Fibroblast of lung (primary cell): ENCODE measurements around the gene SEC24A. TPM values are rescaled to one million over a fixed set of nuclear protein-coding genes. Genes with fewer than 3 reads are reported as not detected.
A peak's percentile ranks its signal among the peaks of the same experiment; 100 is the strongest.

ENCODE experiments used
- DNase-seq, 2 donors: peaks; one replicate each; pipeline versions ENCODE4 v3.0.0 to v3.0.0-alpha.2; 2010; ENCODE audit warnings: low read depth in 2 of 2
- H2AFZ ChIP-seq: 2 replicates; pipeline ENCODE4 v1.5.1; 2012; ENCODE audit warnings: low read length, control low read depth, inconsistent platforms
- H3K27ac ChIP-seq: 2 replicates; pipeline ENCODE4 v1.5.1; 2011; ENCODE audit warnings: low read length, control low read depth; ENCODE audit not compliant: insufficient read depth
- H3K27me3 ChIP-seq: 2 replicates; pipeline ENCODE4 v1.5.1; 2011; ENCODE audit warnings: mild to moderate bottlenecking, low read length; ENCODE audit not compliant: control insufficient read depth, insufficient read depth
- H3K36me3 ChIP-seq: 2 replicates; pipeline ENCODE4 v1.5.1; 2011; ENCODE audit warnings: low read length; ENCODE audit not compliant: control insufficient read depth, insufficient read depth
- H3K4me1 ChIP-seq: 2 replicates; pipeline ENCODE4 v1.5.1; 2011; ENCODE audit warnings: low read length; ENCODE audit not compliant: control insufficient read depth, insufficient read depth; ENCODE audit errors: extremely low read depth
- H3K4me2 ChIP-seq: 2 replicates; pipeline ENCODE4 v1.5.1; 2011; ENCODE audit warnings: low read length, control low read depth; ENCODE audit not compliant: insufficient read depth; ENCODE audit errors: extremely low read depth
- H3K4me3 ChIP-seq, 4 experiments: fragments of 200-600 bp in 1 of 4; sonication (generic) in 1 of 4; replicated peaks in 1 of 4; 2 replicates each; pipeline ENCODE4 v1.5.1; 2011 to 2016; ENCODE audit warnings: low read length in 4 of 4, low read depth in 3 of 4, mild to moderate bottlenecking in 3 of 4, control low read depth in 2 of 4, inconsistent platforms in 1 of 4, mixed read lengths in 1 of 4; ENCODE audit not compliant: insufficient read depth in 1 of 4; ENCODE audit errors: control extremely low read depth in 1 of 4
- H3K79me2 ChIP-seq: 2 replicates; pipeline ENCODE4 v1.5.1; 2012; ENCODE audit warnings: mild to moderate bottlenecking, low read length, inconsistent platforms; ENCODE audit not compliant: control insufficient read depth, insufficient read depth
- H3K9ac ChIP-seq: 2 replicates; pipeline ENCODE4 v1.5.1; 2011; ENCODE audit warnings: mild to moderate bottlenecking, low read length, control low read depth; ENCODE audit not compliant: insufficient read depth
- H3K9me3 ChIP-seq: 2 replicates; pipeline ENCODE4 v1.5.1; 2012; ENCODE audit warnings: low read depth, low read length; ENCODE audit not compliant: control insufficient read depth, insufficient read depth
- H4K20me1 ChIP-seq: 2 replicates; pipeline ENCODE4 v1.5.1; 2011; ENCODE audit warnings: low read length; ENCODE audit not compliant: control insufficient read depth, insufficient read depth; ENCODE audit errors: extremely low read depth
- EZH2 ChIP-seq: IDR thresholded peaks from 2 replicates; pipeline ENCODE4 v1.5.1; 2012; ENCODE audit warnings: low read length, control low read depth, mild to moderate bottlenecking; ENCODE audit errors: missing control alignments
- polyA plus RNA-seq, 2 donors: library from polyadenylated mRNA; depleted of rRNA in 1 of 2; stranded (reverse) in 1 of 2; unstranded in 1 of 2; fragments of >200 nt; gene quantifications; 2 replicates each; pipeline ENCODE4 v1.2.1, GENCODE V29; 2011 to 2012; ENCODE audit warnings: missing spikeins in 1 of 2
- total RNA-seq: library from RNA; depleted of rRNA; stranded (reverse); fragments of >200 nt; gene quantifications from 2 replicates; pipeline ENCODE4 v1.2.1, GENCODE V29; 2014
- TF ChIP-seq, protein P1 (sequence below), 2 donors: IDR thresholded peaks in 1 of 2; conservative IDR thresholded peaks in 1 of 2; 1 replicate in 1 of 2; 2 replicates in 1 of 2; pipeline ENCODE4 v1.5.1; 2011 to 2012; ENCODE audit warnings: low read length in 2 of 2, control low read depth in 1 of 2, inconsistent platforms in 1 of 2, low read depth in 1 of 2, mild to moderate bottlenecking in 1 of 2

SEC24A gene
- total and polyA plus RNA-seq, 2 donors (not counting 1 experiment from before 2014, with no cell fraction given), result 20.8 to 52.6 TPM

GRCh38 chr5:134651531-134651930 lies 2.9 kb downstream of the SEC24A start:
- Histone ChIP-seq H3K36me3 (no peaks in the 10 kb centered on the region), H3K4me1 (no peaks in the 10 kb centered on the region), H3K4me3 (peak overlapping the region in 1 of 4 experiments; percentile 14), H3K27ac (no peak overlapping the region), H2AFZ (no peak overlapping the region), H4K20me1 (no peaks in the 10 kb centered on the region), H3K9me3 (no peaks in the 10 kb centered on the region), H3K27me3 (no peaks in the 10 kb centered on the region), H3K4me2 (no peak overlapping the region), H3K9ac (no peak overlapping the region), H3K79me2 (peaks cover 76% of the 10 kb centered on the region)
- TF ChIP-seq EZH2, result no peak
- TF ChIP-seq, protein P1, sequence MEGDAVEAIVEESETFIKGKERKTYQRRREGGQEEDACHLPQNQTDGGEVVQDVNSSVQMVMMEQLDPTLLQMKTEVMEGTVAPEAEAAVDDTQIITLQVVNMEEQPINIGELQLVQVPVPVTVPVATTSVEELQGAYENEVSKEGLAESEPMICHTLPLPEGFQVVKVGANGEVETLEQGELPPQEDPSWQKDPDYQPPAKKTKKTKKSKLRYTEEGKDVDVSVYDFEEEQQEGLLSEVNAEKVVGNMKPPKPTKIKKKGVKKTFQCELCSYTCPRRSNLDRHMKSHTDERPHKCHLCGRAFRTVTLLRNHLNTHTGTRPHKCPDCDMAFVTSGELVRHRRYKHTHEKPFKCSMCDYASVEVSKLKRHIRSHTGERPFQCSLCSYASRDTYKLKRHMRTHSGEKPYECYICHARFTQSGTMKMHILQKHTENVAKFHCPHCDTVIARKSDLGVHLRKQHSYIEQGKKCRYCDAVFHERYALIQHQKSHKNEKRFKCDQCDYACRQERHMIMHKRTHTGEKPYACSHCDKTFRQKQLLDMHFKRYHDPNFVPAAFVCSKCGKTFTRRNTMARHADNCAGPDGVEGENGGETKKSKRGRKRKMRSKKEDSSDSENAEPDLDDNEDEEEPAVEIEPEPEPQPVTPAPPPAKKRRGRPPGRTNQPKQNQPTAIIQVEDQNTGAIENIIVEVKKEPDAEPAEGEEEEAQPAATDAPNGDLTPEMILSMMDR (conservative IDR thresholded peaks at IDR 0.05 in 1 of 2, IDR thresholded peaks at IDR 0.05 in 1 of 2; ENCODE audit: low read depth in 1 of 2, low read length in 2 of 2), result no peak
- DNase-seq, result no peak

DNA sequence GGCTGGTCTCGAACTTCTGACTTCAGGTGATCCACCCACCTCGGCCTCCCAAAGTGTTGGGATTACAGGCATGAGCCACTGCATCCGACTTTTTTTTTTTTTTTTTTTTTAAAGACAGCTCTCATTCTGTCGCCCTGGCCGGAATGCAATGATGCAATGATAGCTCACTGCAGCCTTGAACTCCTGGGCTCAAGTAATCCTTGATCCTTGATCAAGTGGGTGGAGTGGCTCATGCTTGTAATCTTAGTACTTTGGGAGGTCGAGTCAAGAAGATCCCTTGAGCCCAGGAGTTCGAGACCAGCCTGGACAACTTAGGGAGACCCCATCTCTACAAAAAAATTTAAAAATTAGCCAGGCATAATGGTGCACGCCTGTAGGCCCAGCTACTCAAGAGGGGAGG lies 8.1 kb downstream of the SEC24A start:
- no peak overlapping the region for H3K9ac ChIP-seq
- H3K4me1 ChIP-seq, result no peaks in the 10 kb centered on the region
- H2AFZ ChIP-seq, result no peak overlapping the region
- DNase-seq, result no peak
- TF ChIP-seq, protein P1 (conservative IDR thresholded peaks at IDR 0.05 in 1 of 2, IDR thresholded peaks at IDR 0.05 in 1 of 2; ENCODE audit: low read depth in 1 of 2, low read length in 2 of 2), result no peak
- no peak for TF ChIP-seq EZH2
- H3K27ac ChIP-seq, result no peak overlapping the region
- H4K20me1 ChIP-seq, result peaks cover 1% of the 10 kb centered on the region
- no peaks in the 10 kb centered on the region for H3K36me3 ChIP-seq
- no peaks in the 10 kb centered on the region for H3K9me3 ChIP-seq
- H3K4me3 ChIP-seq, result no peak overlapping the region
- H3K79me2 ChIP-seq, result peaks cover 93% of the 10 kb centered on the region
- no peaks in the 10 kb centered on the region for H3K27me3 ChIP-seq
- no peak overlapping the region for H3K4me2 ChIP-seq

DNA sequence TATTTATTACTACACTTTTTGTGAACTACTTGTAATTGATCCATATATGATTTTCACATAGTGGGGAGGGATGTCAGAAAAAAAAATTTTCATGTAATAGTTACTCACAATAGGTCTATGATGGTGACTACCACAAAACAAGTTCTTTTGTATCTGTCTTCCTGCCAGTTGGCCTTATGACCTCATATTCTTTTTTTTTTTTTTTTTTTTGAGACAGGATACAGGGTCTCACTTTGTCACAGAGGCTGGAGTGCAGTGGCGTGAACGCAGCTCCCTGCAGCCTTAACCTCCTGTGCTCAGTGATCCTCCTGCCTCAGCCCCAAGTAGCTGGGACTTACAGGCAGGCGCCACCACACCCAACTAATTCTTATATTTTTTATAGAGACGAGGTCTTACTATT lies 10.9 kb downstream of the SEC24A start:
- Histone ChIP-seq H3K36me3 (no peaks in the 10 kb centered on the region), H4K20me1 (peaks cover 1% of the 10 kb centered on the region), H3K27ac (no peak overlapping the region), H3K9me3 (no peaks in the 10 kb centered on the region), H3K4me3 (no peak overlapping the region), H3K9ac (no peak overlapping the region), H3K4me1 (no peaks in the 10 kb centered on the region), H3K27me3 (no peaks in the 10 kb centered on the region), H2AFZ (no peak overlapping the region), H3K4me2 (no peak overlapping the region), H3K79me2 (peaks cover 89% of the 10 kb centered on the region)
- no peak for TF ChIP-seq EZH2
- TF ChIP-seq, protein P1 (conservative IDR thresholded peaks at IDR 0.05 in 1 of 2, IDR thresholded peaks at IDR 0.05 in 1 of 2; ENCODE audit: low read depth in 1 of 2, low read length in 2 of 2), result no peak
- DNase-seq, result no peak
